ENCODE results near the gene RBM20.
A peak's percentile ranks its signal among the peaks of the same experiment; 100 is the strongest.
"Not testable (repeated sequence)": the region's sequence is repeated elsewhere in the genome, so short reads cannot be mapped to it uniquely, and the experiment has no call there.

The RBM20 gene

DNA sequence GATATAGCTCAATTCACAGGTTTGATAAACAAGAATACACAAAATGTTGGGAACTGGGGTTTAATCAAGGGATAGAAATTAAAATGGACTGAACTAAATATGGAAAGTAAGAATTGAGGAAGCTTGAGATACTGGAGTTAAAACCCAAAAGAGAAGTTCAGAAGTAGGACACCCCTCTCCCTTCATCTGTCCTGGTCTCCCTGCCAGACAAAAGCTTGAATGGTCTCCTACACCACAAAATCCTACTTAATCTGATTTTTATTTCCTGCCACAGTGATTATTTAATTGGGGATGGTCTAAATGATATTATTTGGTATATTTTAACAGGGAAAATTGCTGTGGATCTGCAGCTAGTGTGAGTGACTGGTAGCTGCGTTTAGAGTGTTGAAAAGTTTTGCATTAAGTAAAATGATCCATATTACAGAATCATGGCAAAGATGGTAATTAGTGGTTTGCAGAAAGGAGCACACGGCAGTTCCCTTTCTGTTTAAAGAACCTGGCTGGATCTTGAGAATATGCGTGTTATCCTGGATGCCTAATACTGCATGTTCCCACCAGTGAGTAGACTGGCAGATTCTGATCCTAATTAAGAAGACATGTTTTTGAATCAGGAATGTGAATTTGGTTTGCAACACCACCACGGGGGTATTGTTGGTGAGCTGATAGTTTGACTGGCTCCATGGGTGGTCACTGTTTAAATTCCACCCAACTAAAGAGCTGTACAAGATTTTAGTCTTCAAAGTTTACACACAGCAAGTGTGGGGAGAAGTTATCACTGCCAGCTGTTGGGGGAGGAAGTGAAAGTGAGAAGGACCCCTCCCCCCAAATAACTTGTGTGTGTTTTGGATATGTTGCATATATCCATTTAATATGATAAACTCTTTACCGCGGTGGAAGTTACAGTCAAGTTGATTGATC, 5.5 kb downstream of the RBM20 start:
- DNase-seq = no peak

GRCh38 chr10:110650265-110650668, 6.1 kb downstream of the RBM20 start:
- no peak for DNase-seq

GRCh38 chr10:110651044-110651958, 7.2 kb downstream of the RBM20 start:
- no peak for DNase-seq

GRCh38 chr10:110652475-110653118, 8.5 kb downstream of the RBM20 start:
- DNase-seq = no peak

DNA sequence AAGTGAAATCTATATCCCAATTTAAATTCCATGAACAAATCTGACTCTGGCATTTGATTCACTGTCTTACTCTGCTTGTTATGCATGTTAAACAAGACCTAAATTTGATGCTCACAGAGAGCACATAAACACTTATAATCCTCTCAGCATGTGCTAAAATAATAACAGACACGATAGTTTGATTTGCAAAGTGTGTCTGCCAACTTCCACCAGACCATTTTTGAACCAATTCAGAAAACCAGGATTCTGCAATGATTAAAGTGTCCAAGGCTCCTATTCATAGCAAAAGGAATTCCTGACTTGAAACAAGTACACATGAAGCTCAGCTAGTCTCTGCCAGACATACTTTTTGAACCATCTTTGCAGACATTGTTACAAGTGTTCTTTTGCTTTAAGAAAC, 11.2 kb downstream of the RBM20 start:
- DNase-seq = no peak

GRCh38 chr10:110656612-110657011, 12.5 kb downstream of the RBM20 start:
- DNase-seq = no peak

DNA sequence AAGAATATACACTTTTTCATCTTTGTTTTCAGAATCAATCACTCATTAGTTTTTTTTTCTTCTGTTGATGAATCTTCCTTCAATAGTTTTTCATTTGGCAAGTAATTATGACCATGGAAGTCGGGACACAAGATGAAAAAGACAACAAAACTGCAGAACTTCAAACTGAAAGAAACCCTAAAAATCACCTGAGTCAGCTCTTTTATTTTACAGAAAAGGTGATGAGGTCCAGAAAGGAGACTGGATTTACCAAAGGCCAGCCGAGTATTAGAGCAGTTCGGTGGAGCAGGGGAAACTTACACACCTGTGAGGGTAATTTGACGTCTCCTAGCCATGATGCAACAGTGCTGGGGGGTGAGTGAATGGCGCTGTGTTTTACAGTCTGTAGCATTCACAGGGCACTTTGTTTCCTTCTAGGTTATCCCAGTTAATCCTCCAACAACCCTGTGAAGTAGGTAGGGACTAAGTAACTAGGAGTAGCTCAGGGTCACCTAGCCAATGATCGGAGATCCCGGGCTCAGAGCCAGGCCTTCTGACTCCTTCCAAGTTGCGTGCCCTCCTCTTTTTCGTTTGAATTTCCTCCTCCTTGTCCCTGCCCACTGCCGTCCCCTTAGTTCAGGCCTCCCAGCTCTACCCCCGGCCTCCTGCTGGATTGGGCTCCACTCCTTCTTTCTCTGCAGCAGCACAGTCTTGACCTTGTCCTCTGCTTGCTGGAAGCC, 14.0 kb downstream of the RBM20 start:
- no peak for DNase-seq

DNA sequence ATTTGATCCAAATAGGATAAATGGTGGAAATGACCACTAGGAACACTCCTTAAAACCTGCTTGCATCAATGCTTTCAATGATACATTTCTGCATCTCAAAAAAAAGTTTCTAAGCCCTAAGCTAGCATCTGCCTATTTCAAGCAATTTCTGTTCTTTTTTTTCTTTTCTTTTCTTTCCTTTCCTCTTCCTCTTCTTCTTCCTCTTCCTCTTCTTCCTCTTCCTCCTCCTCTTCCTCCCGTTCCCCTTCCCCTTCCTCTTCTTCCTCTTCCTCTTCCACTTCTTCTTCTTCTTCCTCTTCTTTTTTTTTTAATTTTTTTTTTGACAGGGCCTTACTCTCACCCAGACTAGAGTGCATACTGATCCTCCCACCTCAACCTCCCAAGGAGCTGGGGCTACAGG, 15.4 kb downstream of the RBM20 start:
- DNase-seq = no peak

DNA sequence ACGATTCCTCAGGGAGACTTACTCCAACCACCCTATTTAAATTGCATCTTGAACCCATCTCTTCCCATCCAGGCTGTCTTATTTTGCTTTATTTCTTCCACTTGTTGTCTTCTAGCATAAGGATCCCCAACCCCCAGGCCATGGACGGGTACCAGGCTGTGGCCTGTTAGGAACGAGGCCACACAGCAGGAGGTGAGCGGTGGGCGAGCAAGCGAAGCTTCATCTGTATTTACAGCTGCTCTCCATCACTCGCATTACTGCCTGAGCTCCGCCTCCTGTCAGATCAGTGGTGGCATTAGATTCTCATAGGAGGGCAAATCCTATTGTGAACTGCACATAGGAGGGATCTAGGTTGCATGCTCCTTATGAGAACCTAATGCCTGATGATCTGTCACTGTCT, 16.2 kb downstream of the RBM20 start:
- not testable (repeated sequence) for DNase-seq

DNA sequence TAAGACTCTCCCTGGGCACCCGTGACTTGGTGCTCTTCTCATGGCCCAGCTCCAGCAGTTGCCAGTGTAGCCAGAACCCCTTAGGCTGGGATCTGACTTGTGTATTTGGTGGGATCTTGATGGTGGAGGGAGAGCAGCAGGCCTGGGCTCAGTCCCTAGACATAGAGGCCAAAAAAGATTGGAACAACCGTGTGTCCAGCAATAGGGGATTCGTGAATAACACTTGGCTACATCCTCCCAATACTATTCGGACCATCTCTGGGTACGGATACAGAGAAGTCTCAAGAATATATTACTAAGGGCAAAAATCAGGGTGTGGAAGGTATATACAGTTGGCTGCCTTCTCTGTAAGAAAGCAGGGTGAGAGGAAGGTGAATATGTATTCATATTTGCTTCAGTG, 17.2 kb downstream of the RBM20 start:
- no peak for DNase-seq

DNA sequence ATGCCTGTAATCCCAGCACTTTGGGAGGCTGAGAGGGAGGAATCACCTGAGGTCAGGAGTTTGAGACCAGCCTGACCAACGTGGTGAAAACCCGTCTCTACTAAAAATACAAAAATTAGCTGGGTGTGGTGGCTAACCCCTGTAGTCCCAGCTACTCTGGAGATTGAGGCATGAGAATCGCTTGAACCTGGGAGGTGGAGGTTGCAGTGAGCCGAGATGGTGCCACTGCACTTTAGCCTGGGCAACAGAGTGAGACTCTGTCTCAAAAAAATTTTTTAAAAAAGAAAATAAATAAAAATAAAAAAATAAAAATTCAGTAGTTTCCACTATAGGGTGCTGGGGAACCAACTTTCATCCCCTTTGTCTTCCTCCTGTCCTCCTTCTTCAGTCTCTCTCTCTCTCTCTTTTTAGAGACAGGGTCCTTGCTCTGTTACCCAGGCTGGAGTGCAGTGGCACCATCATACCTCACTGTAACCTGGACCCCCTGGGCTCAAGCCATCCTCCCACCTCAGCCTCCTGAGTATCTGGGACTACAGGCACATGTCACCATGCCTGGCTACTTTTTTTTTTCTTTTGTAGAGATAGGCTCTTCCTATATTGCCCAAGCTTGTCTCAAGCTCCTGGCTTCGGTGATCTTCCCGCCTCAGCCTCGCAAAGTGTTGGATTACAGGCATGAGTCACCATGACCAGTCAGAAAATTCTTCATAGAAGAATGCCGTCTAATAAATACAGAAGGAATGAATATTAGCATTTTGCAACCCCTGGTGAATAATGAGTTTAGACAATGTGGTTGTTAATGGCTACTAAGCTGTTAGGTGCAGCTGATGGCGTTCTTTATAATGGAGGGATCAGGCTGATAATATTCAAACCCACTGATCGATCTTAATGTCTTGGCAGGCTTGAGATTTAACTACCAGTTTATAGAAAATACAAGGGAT, 20.6 kb downstream of the RBM20 start:
- DNase-seq = no peak

GRCh38 chr10:110666259-110666658, 22.1 kb downstream of the RBM20 start:
- DNase-seq = not testable (repeated sequence)

DNA sequence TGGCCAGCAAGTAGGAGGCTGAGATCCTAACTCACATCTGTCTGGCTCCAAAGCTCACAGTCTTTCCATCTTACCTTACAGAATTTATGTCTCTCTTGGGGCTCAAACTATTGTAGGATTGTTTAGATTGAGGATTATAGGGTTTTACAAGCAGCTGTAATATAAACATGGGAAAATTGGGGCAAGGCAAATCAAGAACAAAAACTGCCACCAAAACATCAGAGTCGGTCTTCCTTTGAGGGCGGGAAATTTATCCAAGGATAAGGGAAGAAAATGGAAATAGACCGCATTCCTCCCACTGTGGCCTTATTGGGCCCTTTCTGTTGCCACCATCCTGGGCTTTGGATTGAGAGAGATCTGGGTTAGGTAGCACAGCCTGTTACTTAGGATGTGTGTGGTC, 22.5 kb downstream of the RBM20 start:
- DNase-seq = no peak

GRCh38 chr10:110667620-110668343, 23.6 kb downstream of the RBM20 start:
- no peak for DNase-seq

DNA sequence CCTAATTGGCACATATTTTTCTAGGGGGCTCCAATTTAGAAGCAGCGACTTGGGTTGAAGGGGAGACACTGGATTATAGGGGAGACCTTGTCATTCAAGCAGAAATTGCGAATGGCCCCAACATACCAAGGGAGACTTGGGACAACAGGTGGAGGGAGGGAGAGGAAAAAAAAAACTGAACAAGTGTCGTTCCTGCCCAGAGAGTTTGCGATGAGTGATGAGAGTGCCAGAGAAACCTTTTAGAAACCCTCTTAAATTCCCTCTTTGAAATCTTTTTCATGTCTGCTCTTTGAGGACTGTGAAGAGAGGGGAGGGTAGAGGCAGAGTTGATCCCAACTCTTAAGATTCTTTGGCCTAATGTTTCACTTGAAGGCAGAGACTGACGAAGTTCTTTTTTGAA, 24.3 kb downstream of the RBM20 start:
- DNase-seq = no peak

DNA sequence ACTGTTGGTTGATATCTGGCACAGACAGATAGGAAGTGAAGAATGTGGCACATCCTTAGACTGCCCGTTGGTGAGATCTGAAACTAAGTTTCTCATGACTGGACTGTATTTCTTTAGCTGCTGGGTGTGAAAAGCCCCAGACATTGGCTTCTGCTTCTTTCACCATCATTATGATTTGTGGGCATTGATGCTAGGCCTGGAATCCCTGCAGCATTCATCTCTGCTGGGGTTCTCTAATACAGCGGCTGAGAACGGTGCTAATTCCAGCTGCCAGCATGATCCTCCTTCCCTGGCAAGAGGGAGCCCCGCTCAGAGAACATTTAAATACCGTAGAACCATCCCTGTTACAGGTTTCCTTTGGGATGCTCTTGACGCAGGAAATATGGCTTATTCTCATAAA, 26.2 kb downstream of the RBM20 start:
- DNase-seq = no peak

DNA sequence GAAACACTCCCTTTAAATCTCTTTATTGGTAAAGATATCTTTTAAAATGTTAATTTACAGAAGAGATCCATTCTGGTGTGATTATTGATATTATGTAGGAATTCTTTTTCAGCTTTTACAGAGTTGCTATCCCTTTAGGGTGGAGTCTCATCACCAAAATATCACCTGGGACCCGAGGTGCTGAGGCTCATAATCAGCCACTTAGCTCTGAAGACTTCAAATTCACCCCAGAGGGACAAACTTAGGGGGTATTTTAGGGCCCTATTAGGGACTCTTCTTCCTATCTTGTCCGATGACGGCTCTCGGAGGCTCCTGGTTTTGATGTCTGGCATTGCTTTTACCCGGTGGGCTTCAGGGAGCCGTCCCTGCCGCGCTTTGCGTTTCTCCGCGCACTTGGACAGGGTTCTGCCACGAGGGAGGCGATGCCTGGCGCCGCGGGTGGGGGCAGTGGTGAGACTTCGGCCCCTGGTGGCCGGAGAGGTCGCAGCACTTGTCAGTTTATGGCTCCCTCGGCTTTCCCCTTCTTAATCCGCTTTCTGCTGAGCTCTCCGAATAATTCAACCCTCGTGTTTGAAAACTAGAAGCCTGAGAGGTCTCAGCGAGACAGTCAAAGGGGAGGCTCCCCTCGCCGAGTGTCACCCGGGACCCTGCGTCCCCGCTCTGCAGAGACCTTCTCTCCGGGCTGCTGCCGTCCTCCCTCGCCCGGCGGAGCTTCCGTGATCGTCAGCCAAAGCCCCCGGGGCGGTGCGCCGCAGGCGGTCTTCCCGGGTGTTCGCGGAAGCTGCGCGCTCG, 27.8 kb downstream of the RBM20 start:
- DNase-seq = peak in 1 of 2 experiments; percentile 7

- no peak for DNase-seq
Measured at GRCh38 chr10:110672580-110672919, 28.4 kb downstream of the RBM20 start.

GRCh38 chr10:110676016-110676415, 31.9 kb downstream of the RBM20 start:
- DNase-seq = no peak

Measured in NCI-H1930 (cell line).